Measurements from ENCODE around the gene THY1.
"Not testable (repeated sequence)": the region's sequence is repeated elsewhere in the genome, so short reads cannot be mapped to it uniquely, and the experiment has no call there.

The THY1 gene

DNA sequence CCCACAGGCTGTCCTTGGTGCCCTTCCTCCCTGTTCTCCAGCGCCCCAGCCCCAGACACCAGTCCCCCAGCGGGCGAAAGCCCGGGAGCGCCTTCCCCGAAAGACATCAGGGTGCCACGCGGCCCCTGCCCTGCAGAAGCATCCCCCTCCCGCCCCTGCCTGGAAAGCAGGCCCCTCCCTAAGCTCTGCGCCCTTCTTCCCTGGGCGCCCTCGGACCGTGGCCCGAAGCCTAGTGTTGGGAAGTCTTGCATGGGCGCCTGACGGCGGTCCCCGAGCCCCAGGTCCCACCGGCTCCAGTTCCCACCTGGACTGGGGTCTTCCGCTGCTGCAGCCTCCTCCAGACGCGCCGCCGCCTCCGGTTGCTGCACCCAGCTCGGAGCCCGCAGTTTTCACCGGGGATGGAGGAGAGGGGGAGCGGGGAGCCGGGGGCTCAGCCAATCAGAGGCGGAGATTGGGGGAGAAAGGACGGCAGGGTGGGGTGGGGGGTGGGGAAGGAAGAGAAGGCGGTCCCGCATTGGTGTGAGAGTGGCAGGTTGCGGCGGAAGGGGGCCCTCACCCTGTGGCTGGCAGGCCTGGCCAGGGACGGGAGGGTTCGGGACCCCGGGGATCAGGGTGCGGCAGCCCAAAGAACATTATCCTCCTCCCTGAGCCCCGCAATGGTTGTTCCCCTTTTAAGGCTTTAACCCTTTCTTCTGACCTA is at the start of gene THY1:
Gene THY1, minus strand, starts transcription at position 364 of the 700 bp plus-strand sequence. CDS start 2,267 bp downstream, outside the sequence.
- DNase-seq, result no peak

DNA sequence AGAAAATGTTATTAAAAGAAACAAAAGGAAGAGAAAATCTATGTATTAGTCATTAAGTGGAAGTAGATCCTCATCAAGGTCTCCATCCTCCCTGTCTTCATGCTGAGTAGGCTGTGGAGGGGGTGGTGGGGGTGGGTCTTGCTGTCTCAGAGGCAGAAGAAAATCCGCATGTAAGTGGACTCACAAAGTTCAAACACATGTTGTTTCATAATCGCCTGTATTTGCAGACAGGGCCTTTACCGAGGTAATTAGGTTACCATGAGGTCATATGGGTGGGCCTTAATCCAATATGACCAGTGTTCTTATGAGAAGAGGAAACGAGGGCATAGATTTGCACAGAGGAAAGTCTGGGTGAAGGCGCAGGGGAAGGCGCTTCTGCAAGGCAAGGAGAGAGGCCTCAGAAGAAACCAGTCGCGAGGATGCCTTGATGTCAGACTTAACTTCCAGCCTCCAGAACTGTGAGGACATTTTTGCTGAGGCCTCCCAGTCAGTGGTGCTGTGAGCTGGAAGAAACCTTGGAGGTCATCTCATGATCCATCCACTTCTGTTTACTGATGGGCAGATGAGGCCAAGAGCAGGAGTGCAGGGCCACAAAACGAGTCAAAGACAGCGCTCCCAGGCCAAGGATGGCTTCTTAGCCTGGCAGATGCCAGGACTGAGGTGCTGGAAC is 49.3 kb upstream of the THY1 start:
- no peak for DNase-seq

DNA sequence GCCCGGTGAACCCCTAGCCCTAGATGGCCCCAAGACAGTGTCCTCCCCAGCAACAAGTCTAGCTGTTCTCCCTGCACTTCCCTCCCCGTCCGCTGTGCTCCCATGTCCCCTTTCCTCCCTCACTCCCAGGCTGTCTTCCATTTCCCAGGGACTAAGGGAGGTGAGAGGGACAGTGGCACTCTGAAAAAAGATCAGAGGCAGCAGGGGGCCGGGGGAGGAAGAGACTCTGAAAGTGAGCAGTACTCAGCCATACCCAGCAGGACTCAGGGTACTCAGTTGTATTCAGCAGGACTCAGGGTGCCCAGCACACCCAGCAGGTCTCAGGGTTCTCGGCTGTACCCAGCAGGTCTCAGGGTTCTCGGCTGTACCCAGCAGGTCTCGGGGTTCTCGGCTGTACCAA is 48.4 kb upstream of the THY1 start:
- DNase-seq, result peak; percentile 44

DNA sequence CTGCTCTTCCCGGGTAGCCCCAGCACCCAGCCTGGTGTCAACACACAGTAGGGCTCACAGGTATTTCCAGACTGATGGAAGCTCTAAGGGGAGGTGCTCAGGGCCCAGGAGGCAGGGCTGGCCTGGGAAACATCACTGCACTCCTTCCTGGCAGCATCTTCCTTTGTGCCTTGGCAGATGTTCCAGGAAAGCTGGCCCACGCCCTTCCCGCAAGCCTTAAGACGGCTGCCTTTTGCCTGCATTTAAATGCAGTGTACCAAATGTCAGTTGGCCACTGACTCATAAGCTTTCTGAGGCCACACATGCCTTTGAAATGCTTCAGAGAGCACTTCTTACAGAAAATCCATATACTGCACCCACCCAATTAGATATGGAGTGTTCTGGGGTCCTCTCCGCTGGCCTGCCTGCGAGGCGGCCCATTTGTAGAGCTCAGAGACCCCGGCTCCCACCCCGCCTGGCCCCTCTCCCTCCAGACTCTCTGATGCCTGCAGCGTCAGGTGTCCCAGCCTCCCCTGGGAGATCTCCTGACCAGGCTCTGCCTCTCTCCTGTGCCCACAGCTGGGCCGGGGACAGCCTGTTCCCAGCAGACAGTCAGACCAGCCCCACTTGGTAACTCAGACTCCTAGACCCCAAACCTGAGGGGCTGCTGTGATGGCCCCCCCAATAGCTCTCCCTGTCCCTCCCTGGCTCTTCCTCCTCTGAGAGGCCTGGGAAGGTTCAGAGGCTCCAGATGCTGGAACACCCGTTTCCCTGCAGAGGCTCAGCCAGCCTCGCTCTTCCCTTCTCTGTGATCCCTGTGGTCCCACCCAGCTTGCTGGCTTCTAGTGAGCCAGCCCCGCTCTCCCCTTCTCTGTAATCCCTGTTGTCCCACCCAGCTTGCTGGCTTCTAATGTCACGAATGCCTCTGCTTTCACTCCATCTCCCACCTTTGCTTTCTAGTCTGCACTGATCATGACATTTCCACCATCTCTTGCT is 47.6 kb upstream of the THY1 start:
- DNase-seq, result peak; percentile 36

DNA sequence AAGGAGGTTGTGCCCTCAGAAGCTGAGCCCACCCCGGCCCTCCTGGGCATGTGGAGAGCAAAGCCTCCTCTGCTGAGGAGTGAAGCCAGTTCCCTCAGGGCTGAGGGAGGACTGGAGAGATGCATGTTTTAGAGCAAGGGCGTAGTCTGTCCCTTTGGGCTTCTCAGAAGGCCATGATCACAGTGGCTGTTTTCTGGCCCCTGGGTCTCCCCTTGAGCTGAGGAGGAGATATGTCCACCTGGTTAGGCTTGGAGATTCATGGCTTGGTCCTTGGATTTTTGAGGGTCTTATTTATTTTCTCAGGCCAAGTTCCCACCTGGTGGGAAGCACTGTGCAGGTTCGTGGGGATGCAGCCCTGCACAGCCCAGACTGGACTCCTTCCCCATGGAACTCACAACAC is 46.5 kb upstream of the THY1 start:
- DNase-seq, result no peak

DNA sequence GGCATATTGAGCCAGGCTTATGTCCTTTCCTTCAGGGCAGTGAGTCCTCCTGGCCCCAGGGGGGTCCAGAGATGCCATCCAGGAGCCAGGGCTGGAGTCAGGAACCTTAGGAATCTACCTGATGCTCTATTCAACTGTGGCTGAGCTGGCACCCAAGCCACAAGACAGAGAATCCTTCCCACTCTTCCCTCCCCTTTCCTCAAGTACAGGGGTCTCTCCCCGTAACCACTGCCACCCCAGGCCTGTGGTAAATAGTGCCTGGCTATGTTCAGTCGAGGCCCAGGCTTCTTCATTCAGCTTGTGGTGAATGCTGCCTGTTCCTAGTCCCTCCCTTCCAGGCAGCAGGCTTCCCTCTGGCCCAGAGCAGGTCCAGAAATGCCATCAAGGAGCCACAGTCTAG is 45.5 kb upstream of the THY1 start:
- DNase-seq, result no peak

DNA sequence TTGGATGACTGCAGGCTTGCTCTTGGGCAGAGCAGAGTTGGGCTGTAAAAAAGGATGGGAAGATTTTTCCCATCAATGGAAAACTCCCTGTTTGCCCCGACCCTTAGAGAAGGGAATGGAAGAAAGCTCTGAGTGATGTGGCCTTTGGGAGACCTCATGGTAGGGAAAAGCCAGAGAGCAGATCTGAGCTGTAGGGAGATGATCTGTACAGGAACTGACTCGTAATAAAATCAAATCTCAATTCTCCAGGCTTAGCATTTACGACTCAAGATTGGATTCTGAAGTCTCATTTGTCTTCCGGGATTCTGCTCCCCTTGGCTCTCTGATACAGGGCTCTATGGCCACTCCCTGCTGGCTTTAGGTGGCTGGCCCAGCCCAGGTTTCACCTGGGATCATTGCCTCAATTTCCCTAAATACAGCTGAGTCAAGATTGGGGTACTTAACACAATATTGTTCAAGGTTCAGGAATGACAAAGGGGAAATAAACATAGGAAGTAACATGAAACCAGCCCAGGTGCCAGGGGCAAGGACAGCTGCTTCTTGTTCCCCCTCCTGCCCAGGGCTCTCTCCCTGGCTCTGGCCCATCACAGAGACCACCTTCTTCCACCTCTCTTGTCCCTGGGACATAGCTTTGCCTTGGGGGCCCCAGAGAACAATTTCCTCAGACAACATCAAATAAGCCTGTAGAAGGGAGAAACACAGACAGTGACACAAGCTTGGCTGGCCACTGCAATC is 38.4 kb upstream of the THY1 start:
- DNase-seq, result no peak

DNA sequence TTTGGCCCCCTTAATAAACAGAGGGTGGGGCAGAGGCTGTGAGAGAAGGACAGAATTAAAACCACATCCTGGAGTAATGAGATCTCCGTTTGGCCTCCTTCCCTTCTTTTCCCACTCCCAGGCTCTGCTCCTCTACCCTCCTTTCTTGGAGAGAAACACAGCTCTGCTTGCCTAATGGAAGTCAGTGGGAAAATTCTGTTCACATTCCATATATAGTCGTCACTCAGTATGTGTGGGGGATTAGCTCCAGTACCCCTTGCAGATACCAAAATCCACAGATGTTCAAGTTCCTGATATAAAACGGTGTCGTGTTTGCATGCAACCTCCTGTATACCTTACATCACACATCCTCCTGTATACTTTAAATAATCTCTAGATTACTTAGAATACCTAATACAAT is 37.6 kb upstream of the THY1 start:
- no peak for DNase-seq

DNA sequence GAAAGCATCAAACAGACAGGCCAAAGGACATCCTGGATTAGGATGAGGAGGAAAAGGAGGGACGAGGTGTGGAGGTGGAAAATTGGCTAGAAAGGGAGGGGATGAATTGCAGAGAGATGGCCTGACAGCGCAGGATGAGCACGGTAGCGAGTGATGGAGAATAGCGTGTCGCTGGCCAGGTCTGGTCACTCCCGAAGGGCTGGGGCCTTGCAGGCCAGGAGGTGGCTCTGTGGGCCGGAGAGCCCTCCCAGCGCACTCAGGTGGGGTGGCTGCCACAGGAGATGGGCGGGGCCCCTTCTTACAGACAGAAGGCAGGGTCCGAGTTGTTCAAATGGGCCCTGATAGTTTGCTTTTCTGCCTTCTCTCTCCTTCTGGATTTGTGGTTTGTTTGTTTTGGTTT is 37.1 kb upstream of the THY1 start:
- no peak for DNase-seq

DNA sequence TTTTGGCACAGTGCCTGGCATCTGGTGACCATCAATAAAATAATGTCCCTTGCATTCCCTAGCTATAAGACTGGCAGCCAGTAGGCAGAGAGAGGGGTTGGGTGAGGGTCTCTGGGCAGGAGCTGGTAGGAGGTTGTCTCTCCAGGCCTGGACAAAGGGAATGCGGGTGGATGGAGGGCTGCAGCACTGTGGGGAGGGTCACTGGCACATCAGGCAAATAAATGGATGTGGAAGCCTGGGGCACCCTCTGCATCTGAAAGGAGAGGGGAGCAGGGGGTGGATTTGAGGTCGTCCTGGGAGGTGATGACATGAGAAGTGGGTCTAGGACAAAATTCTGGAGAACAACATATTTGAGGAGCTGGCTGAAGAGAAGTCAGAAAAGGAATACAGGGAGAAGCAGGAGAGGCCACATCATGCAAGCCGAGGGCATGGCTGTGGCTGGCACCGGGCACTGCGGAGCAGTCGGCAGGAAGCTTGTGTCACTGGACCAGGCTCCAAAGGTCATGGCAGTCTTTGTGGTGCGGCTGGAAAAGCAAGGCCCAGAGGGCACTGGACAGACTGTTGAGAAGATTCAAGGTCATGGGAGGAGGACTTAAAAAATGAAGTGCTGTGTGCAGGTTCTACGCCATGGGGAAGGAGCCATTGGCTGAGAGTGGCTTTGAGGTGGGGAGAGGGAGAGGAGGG is 36.5 kb upstream of the THY1 start:
- no peak for DNase-seq

DNA sequence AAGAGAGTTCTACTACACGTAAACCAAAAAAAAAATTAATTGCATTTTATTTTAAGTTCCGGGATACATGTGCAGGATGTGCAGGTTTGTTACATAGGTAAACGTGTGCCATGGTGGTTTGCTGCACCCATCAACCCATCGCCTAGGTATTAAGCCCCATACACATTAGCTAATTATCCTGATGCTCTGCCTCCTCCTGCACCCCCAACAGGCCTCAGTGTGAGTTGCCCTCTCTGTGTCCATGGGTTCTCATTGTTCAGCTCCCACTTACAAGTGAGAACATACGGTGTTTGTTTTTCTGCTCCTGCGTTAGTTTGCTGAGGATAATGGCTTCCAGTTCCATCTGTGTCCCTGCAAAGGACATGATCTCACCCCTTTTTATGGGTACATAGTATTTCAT is 32.7 kb upstream of the THY1 start:
- DNase-seq, result not testable (repeated sequence)

DNA sequence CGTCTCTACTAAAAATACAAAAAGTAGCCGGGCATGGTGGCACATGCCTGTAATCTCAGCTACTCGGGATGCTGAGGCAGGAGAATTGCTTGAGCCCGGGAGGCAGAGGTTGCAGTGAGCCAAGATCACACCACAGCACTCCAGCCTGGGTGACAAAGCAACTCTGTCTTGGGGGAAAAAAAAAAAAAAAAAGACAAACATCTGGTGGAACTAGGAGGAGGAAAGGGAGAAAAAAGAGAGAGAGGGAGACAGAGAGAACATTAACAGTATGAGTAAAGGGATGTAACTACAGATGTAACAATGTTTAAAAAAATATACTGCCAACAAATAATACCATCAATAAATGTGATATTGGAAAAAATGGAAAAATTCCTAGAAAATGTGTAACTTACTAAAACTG is 32.3 kb upstream of the THY1 start:
- not testable (repeated sequence) for DNase-seq

DNA sequence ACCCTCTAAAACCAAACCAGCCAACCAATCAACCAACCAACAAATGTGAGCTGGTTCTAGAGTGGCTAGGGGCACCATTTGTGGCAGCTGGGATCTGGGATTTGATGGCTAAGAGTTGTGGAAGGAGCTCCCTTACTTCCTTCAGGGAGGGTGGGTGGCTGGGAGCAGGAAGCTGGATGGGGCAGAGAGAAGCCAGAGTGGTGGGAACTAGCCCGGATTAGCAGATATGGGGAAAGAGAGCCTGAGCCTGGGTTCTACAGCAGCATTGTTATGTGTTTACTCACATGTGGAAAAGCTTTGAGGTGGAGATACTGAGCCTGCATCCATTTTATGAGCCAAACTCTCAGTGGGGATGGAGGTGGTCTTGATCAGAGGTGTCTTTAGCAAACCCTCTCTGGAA is 30.9 kb upstream of the THY1 start:
- no peak for DNase-seq

DNA sequence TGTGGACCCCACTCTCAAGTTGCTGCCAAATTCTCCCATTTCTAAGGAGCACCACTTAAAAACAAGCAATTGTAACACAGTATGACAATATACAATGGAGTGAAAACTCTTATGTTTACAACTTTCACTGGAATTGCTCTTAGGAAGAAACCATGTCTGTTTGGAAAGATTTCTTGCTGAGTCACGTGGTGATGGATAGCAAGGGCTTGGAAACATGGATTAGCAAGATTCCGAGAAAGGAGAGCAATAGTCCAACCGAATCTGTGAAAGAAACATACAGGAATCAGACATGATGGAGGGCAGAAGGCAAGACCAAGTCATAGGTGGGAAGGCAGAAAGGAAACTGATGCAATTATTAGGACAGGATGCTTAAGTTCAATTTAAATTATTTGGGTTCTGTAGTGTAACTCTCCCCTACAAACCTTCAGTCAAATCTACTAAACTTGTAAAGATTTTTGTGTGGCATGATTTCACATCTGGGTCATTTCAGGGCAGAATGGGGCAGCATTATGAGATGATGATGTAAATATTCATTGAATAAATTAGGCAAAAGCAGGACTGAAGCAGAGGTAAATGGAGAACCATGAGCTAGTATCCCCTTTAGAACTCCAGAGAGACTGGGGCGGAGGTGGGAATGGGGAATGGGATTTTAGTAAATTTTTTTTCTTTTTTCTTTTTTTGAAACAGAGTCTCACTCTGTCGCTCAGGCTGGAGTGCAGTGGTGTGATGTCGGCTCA is 27.8 kb upstream of the THY1 start:
- DNase-seq, result no peak

DNA sequence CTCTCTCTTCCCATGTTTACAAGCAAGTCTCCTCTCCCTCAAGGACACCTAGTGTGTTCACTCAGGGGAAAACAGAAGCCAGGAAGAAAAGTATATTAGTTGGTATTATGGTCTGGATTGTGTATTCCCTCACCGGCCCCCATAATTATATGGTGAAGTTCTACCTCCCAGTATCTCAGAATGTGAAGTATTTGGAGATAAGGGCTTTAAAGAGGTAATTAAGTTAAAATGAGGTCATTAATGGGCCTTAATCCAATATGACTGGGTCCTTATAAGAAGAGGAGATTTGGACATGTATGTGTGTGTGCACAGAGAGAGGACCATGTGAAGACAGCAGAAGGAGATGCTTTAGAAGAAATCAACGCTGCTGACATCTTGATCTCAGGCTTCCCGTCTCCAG is 26.5 kb upstream of the THY1 start:
- no peak for DNase-seq

DNA sequence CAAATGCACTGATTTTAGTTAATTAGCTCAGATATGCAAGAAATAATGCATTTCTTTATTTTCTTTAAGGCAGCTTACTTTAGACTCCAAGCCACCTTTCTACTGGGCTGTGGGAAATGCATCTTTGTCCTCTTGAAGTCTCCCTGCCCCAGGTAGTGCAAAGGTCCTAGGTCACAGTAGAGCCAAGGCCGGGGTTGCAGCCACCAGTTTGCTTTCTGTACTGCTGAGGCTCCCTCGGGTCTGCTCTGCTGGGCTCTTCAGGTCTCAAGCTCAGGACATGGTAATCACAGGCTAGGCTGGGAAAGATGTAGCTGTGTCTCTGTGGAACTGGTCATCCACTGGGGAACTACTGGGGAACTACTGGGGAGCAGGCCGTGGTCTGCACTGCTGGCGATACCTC is 25.4 kb upstream of the THY1 start:
- DNase-seq, result no peak

DNA sequence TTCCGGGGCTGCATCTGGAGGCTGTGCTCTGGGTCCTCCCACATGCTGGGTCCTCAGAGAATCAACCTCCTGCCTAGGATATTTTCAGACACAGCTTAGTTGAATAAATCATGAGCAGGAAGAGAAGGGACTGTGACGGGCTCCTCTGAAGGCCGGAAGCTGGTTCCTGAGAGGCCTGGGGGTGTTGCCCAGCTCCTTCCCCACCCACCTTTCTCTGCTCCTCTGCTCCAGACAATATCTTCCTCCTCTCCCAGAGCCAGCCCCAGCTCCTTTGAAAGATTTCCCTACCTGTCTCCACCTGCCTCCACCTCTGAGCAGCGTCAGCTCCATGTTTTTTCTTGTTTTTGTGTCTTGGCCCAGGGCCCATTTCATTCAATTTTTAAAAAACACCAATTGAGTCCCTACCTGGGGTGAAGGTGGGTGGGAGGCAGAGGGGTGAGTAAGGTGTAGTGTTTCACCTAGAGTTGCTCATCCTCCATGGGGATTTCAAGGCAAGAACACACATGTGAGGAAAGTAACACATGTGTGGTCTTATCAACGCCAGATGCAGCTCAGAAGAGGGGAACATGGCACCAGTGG is 24.8 kb upstream of the THY1 start:
- DNase-seq, result no peak

DNA sequence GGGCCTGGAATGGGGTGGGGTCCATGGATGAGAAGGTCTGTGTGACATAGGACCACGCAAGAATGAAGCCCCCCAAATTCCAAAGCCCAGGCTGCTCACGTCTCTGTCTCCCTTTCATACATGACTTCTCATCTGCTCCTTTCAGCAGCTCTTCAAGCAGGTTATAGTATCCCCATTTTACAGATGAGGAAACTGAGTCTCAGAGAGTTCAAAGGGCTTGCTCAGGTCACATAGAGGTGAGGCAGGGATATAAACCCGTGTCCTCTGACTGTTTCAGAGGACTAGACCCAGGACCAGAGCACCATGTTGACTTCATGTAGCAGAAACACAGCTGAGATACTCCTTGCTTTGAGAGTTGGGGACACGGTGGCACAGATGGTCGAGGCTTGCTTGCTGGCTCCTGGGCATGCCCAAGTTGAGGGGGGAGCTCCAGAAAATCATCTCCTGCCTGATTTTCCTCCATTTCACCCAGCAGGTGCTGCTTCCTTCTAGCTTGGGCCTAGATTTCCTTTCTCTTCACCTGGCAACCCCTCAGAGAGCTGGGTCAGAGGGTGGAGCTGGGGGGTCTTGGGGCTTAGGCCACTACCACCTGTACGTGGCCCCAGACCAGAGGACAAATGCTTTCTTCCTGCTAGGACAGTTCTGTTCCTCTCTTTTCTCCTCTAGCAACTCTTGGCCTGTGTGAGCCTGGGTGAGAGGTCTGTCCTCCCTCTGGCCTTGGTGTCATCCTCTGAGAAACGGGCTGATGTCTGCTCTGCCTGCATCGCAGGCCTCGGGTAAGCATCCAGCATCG is 24.1 kb upstream of the THY1 start:
- no peak for DNase-seq

DNA sequence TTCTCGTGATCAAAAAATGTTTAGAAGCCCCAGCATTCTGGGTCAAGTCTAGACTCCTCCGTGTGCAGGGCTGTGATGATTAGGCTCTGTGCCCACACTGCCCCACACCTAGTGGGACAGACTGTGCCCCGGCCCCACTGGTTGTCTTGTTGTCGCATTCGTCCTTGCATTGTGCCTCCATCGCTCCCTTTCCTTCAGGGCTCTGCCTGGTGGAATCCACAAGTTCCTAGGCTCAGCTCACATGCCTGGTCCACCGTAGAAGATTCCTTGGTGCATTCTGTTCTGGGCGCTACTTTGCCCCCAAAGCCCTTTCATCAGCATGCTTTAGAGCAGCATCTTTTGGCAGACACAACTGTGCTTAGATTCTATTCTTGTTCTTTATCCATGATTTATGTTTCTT is 23.5 kb upstream of the THY1 start:
- DNase-seq, result no peak

DNA sequence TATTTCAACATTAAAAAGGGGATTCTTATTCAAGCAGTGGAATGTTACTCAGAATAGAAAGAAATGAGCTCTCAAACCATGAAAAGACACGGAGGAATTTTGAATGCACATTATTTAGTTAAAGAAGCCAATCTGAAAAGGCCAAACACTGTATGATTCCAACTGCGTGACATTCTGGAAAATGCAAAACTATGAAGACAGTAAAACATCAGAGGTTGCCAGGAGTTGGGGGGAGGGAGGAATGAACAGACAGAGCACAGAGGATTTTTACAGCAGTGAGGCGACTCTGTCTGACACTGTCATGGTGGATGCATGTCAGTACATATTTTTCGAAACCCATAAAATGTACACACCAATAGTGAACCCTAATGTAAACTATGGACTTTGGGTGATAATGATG is 22.9 kb upstream of the THY1 start:
- no peak for DNase-seq

Measured in activated effector memory CD4-positive, alpha-beta T cell treated with anti-CD3 and anti-CD28 coated beads, Interleukin-2, amount 50 U/mL, for 16 hours (primary cell).